ENCODE data around the gene PRR20G.

PRR20G gene

DNA sequence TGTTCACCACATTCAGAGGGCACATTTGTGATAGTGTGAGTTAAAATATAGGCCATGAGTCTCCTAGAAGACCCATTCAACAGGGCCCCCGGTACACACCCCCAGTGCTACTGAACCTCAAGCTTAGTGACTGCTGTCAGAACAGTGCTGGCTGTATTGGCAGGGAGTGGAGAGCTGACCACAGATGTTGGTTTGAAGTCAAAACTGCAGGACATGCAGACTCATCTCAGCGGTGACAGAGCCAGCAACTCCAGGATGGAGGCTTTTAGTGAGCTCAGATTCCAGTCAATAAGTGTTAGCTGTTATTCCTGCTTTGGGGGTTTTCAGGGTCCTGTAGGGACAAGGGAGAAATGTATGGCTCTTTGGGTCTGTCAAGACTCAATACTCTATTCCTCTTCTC is 29.1 kb downstream of the PRR20G start:
- Histone ChIP-seq H3K9ac (ENCODE audit: low read length) (no peak overlapping the region), H3K4me3 (ENCODE audit: low read length) (no peak overlapping the region), H3K79me2 (ENCODE audit: low read length) (no peaks in the 10 kb centered on the region), H3K27me3 (ENCODE audit: low read depth, low read length) (no peaks in the 10 kb centered on the region), H3K9me3 (ENCODE audit: insufficient read depth, low read length) (no peaks in the 10 kb centered on the region), H4K20me1 (ENCODE audit: insufficient read depth, low read length) (no peaks in the 10 kb centered on the region), H3K36me3 (replicated peaks; ENCODE audit: low read depth, low read length) (no peaks in the 10 kb centered on the region), H3K4me1 (ENCODE audit: low read length) (no peaks in the 10 kb centered on the region), H3K27ac (ENCODE audit: low read length) (no peak overlapping the region), H2AFZ (ENCODE audit: low read depth, low read length) (no peak overlapping the region), H3K4me2 (ENCODE audit: low read length) (no peak overlapping the region)
- TF ChIP-seq, protein P1, sequence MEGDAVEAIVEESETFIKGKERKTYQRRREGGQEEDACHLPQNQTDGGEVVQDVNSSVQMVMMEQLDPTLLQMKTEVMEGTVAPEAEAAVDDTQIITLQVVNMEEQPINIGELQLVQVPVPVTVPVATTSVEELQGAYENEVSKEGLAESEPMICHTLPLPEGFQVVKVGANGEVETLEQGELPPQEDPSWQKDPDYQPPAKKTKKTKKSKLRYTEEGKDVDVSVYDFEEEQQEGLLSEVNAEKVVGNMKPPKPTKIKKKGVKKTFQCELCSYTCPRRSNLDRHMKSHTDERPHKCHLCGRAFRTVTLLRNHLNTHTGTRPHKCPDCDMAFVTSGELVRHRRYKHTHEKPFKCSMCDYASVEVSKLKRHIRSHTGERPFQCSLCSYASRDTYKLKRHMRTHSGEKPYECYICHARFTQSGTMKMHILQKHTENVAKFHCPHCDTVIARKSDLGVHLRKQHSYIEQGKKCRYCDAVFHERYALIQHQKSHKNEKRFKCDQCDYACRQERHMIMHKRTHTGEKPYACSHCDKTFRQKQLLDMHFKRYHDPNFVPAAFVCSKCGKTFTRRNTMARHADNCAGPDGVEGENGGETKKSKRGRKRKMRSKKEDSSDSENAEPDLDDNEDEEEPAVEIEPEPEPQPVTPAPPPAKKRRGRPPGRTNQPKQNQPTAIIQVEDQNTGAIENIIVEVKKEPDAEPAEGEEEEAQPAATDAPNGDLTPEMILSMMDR (IDR thresholded peaks at IDR 0.05; ENCODE audit: low read depth, low read length): no peak
- TF ChIP-seq EZH2phosphoT487 (IDR thresholded peaks at IDR 0.05; ENCODE audit: low read depth): no peak

DNA sequence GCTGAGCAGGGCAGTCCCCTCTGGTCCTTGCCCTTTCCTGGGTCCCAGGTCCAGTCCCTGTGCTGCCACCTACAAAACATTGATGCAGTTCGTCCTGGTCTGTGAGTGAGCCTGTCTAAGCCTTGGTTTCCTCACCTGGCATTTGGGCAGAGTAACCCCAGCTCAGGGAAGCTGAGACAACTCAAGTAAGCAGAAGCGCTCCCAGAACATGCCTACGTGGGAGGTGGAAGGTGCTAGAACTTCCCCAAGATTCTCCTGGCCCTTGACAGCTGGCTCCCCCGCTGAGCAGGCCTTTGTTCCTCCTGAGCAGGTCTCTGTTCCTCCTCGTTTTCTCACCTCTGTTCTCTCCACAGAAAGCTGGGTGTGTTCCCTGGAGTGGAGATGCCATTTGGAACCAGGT is 30.5 kb downstream of the PRR20G start:
- Histone ChIP-seq H3K27ac (ENCODE audit: low read length) (no peak overlapping the region), H3K79me2 (ENCODE audit: low read length) (no peaks in the 10 kb centered on the region), H3K9ac (ENCODE audit: low read length) (no peak overlapping the region), H3K36me3 (replicated peaks; ENCODE audit: low read depth, low read length) (no peaks in the 10 kb centered on the region), H3K27me3 (ENCODE audit: low read depth, low read length) (no peaks in the 10 kb centered on the region), H3K4me3 (ENCODE audit: low read length) (no peak overlapping the region), H3K4me1 (ENCODE audit: low read length) (no peaks in the 10 kb centered on the region), H4K20me1 (ENCODE audit: insufficient read depth, low read length) (no peaks in the 10 kb centered on the region), H3K9me3 (ENCODE audit: insufficient read depth, low read length) (no peaks in the 10 kb centered on the region), H2AFZ (ENCODE audit: low read depth, low read length) (no peak overlapping the region), H3K4me2 (ENCODE audit: low read length) (no peak overlapping the region)
- TF ChIP-seq EZH2phosphoT487 (IDR thresholded peaks at IDR 0.05; ENCODE audit: low read depth): no peak
- TF ChIP-seq, protein P1 (IDR thresholded peaks at IDR 0.05; ENCODE audit: low read depth, low read length): no peak

DNA sequence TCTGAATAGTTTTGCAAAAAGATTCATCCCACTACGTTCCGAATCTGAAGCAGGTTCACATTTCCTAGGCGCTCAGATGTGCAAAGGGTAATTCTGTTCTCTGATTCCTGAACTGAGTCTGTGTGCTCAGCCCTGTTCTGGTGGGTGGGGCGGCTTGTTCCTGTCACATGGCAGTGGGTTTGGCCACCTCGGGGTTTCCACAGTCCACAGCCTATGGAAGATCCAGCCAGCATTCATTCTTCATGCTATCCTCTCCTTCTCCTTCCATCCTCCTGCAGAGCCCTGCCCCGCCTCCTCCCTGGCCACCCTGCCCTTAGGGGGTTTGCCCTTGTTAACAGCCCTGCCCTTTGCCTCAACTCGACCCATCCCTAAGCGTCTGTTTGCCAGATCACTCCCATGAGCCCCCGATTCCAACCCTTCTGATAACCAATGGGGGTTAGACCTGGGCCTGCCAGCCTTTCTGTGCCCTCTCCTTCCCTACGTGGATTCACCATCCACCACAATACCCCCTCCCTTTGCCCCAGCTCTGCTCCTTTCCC is 31.0 kb downstream of the PRR20G start:
- no peak overlapping the region for H3K27ac ChIP-seq (ENCODE audit: low read length)
- no peaks in the 10 kb centered on the region for H3K27me3 ChIP-seq (ENCODE audit: low read depth, low read length)
- no peak overlapping the region for H3K4me2 ChIP-seq (ENCODE audit: low read length)
- H3K79me2 ChIP-seq (ENCODE audit: low read length): no peaks in the 10 kb centered on the region
- TF ChIP-seq EZH2phosphoT487 (IDR thresholded peaks at IDR 0.05; ENCODE audit: low read depth): no peak
- H4K20me1 ChIP-seq (ENCODE audit: insufficient read depth, low read length): no peaks in the 10 kb centered on the region
- H3K36me3 ChIP-seq (replicated peaks; ENCODE audit: low read depth, low read length): no peaks in the 10 kb centered on the region
- no peak overlapping the region for H2AFZ ChIP-seq (ENCODE audit: low read depth, low read length)
- no peak overlapping the region for H3K4me3 ChIP-seq (ENCODE audit: low read length)
- H3K9ac ChIP-seq (ENCODE audit: low read length): no peak overlapping the region
- H3K4me1 ChIP-seq (ENCODE audit: low read length): no peaks in the 10 kb centered on the region
- no peaks in the 10 kb centered on the region for H3K9me3 ChIP-seq (ENCODE audit: insufficient read depth, low read length)

DNA sequence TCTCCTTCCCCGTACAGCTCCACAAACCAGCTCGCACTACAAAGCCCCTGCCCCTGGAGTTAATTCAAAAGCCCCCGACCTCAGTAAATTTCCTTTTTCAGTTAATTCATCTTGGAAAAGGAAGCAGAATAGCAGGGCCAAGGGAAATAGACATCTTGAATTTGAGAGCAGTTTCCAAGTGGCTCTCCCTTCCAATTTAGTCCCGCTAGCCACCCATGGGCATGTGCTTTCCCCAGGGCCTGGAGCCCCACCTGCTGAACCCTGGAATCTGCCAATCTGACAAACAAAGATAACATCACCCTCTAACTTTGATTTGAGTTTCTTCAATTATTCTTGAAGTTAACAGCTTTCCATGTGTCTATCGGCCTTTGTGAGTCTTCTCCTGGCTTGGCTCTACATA is 31.7 kb downstream of the PRR20G start:
- no peaks in the 10 kb centered on the region for H3K36me3 ChIP-seq (replicated peaks; ENCODE audit: low read depth, low read length)
- no peak overlapping the region for H3K9ac ChIP-seq (ENCODE audit: low read length)
- H3K79me2 ChIP-seq (ENCODE audit: low read length): no peaks in the 10 kb centered on the region
- H2AFZ ChIP-seq (ENCODE audit: low read depth, low read length): no peak overlapping the region
- H3K4me3 ChIP-seq (ENCODE audit: low read length): no peak overlapping the region
- no peaks in the 10 kb centered on the region for H3K4me1 ChIP-seq (ENCODE audit: low read length)
- no peaks in the 10 kb centered on the region for H3K27me3 ChIP-seq (ENCODE audit: low read depth, low read length)
- no peaks in the 10 kb centered on the region for H4K20me1 ChIP-seq (ENCODE audit: insufficient read depth, low read length)
- no peak overlapping the region for H3K4me2 ChIP-seq (ENCODE audit: low read length)
- no peaks in the 10 kb centered on the region for H3K9me3 ChIP-seq (ENCODE audit: insufficient read depth, low read length)
- H3K27ac ChIP-seq (ENCODE audit: low read length): no peak overlapping the region
- TF ChIP-seq EZH2phosphoT487 (IDR thresholded peaks at IDR 0.05; ENCODE audit: low read depth): no peak
- TF ChIP-seq, protein P1 (IDR thresholded peaks at IDR 0.05; ENCODE audit: low read depth, low read length): no peak

All from OCI-LY3 (cell line).